K562 (cell line): ENCODE data around the gene MDK. TPM values are rescaled to one million over a fixed set of nuclear protein-coding genes. Genes with fewer than 3 reads are reported as not detected.

ENCODE experiments used
- ARHGAP35 ChIP-seq: fragments of 450-650 bp; IDR thresholded peaks from 2 replicates; pipeline ENCODE4 v1.6.1; 2018; ENCODE audit not compliant: partially characterized antibody
- ARID2 ChIP-seq: fragments of 450-650 bp; IDR thresholded peaks from 2 replicates; pipeline ENCODE4 v1.6.1; 2017; ENCODE audit warnings: antibody characterized with exemption, mild to moderate bottlenecking
- CGGBP1 ChIP-seq: fragments of 250-450 bp; sonication (Bioruptor Pico); IDR thresholded peaks from 2 replicates; pipeline ENCODE4 v1.9.0; 2021; ENCODE audit warnings: mild to moderate bottlenecking
- CHD1 ChIP-seq: fragments of 200-600 bp; sonication (generic); IDR thresholded peaks from one replicate; pipeline ENCODE4 v1.6.1; 2012; ENCODE audit warnings: mild to moderate bottlenecking, moderate library complexity, low read length, inconsistent platforms
- HNRNPH1 ChIP-seq: fragments of 200-400 bp; formaldehyde crosslinking; optimal IDR thresholded peaks from 2 replicates; pipeline ENCODE3; 2017; ENCODE audit warnings: low read depth, mild to moderate bottlenecking, low read length, moderate library complexity
- KDM1A ChIP-seq, 2 experiments: fragments of 450-650 bp; IDR thresholded peaks; 2 replicates each; pipeline ENCODE4 v1.6.1; 2016; ENCODE audit warnings: mild to moderate bottlenecking in 2 of 2
- MCM3 ChIP-seq: fragments of 450-650 bp; IDR thresholded peaks from 2 replicates; pipeline ENCODE4 v1.6.1; 2016
- NR4A1 ChIP-seq, 2 experiments: fragments of 250-450 bp in 1 of 2; fragments of 450-650 bp in 1 of 2; sonication (Bioruptor Pico) in 1 of 2; IDR thresholded peaks; 2 replicates each; pipeline versions ENCODE4 v1.4.0 to v1.6.1; 2016 to 2020; ENCODE audit warnings: mild to moderate bottlenecking in 2 of 2, missing compliant biosample characterization in 1 of 2, missing genetic modification characterization in 1 of 2, moderate library complexity in 1 of 2
- POLR2H ChIP-seq: IDR thresholded peaks from 2 replicates; pipeline ENCODE4 v1.6.1; 2016; ENCODE audit warnings: missing genetic modification characterization, low read depth, mild to moderate bottlenecking, control low read depth, missing compliant biosample characterization, moderate library complexity
- PTTG1 ChIP-seq: fragments of 450-650 bp; IDR thresholded peaks from 2 replicates; pipeline ENCODE4 v1.6.1; 2016; ENCODE audit warnings: low read depth, mild to moderate bottlenecking, missing genetic modification characterization, missing compliant biosample characterization
- PYGO2 ChIP-seq: fragments of 450-650 bp; IDR thresholded peaks from 2 replicates; pipeline ENCODE4 v1.6.1; 2016; ENCODE audit warnings: mild to moderate bottlenecking, missing genetic modification characterization, moderate library complexity, missing compliant biosample characterization
- SMAD4 ChIP-seq: fragments of 250-450 bp; sonication (Bioruptor Pico); conservative IDR thresholded peaks from 2 replicates; pipeline ENCODE4 v1.8.0; 2021; ENCODE audit warnings: inconsistent platforms, mild to moderate bottlenecking, moderate library complexity
- SRSF7 ChIP-seq: fragments of 200-400 bp; formaldehyde crosslinking; optimal IDR thresholded peaks from 2 replicates; pipeline ENCODE3; 2017; ENCODE audit warnings: mild to moderate bottlenecking, low read depth, low read length
- ZFP36 ChIP-seq: fragments of 150-350 bp; IDR thresholded peaks from 2 replicates; pipeline ENCODE4 v1.6.1; 2018; ENCODE audit warnings: low read length, low read depth; ENCODE audit not compliant: partially characterized antibody
- ZNF121 ChIP-seq: sonication (generic); formaldehyde crosslinking; conservative IDR thresholded peaks from 2 replicates; pipeline ENCODE4 v1.8.0; 2022; ENCODE audit warnings: missing genetic modification reagents
- ZNF23 ChIP-seq: fragments of 250-450 bp; sonication (Bioruptor Pico); IDR thresholded peaks from 2 replicates; pipeline ENCODE4 v1.4.0; 2020; ENCODE audit warnings: mild to moderate bottlenecking
- ZNF512 ChIP-seq: IDR thresholded peaks from 2 replicates; pipeline ENCODE4 v1.6.1; 2016; ENCODE audit warnings: missing genetic modification characterization, missing compliant biosample characterization
- ZNF76 ChIP-seq: fragments of 250-450 bp; sonication (Bioruptor Pico); IDR thresholded peaks from 2 replicates; pipeline ENCODE4 v1.4.0; 2020; ENCODE audit warnings: mild to moderate bottlenecking, moderate library complexity, borderline replicate concordance
- ZNF780A ChIP-seq: fragments of 250-450 bp; sonication (Bioruptor Pico); IDR thresholded peaks from 2 replicates; pipeline ENCODE4 v1.5.0; 2021; ENCODE audit warnings: mild to moderate bottlenecking
- ZZZ3 ChIP-seq: fragments of 450-650 bp; IDR thresholded peaks from 2 replicates; pipeline ENCODE4 v1.6.1; 2016; ENCODE audit warnings: antibody characterized with exemption, mild to moderate bottlenecking, moderate library complexity
- polyA plus RNA-seq, 8 experiments: library from polyadenylated mRNA; depleted of rRNA in 4 of 8; stranded (reverse) in 5 of 8; unstranded in 3 of 8; fragments of >200 nt; fragmentation: Nextera tagmentation in 2 of 8; fragmentation: Illumina TruSeq in 1 of 8; extraction: Ambion mirVana in 2 of 8; extraction: Trizol in 1 of 8; gene quantifications; 2 replicates each; pipeline versions ENCODE4 v1.2.1 to v1.2.3, GENCODE V29; 2011 to 2014; ENCODE audit warnings: inconsistent platforms in 1 of 8, missing spikeins in 1 of 8
- total RNA-seq, 7 experiments: library from RNA; depleted of rRNA in 6 of 7; stranded (reverse); fragments of >200 nt in 6 of 7; fragmentation: Illumina TruSeq in 2 of 7; extraction: Trizol in 2 of 7; gene quantifications; 2 replicates each; pipeline versions ENCODE4 v1.2.1 to v1.2.3, GENCODE V29; 2011 to 2021; ENCODE audit warnings: low replicate concordance in 1 of 7
- TF ChIP-seq, protein P1 (sequence below): fragments of 250-450 bp; sonication (Bioruptor Pico); IDR thresholded peaks from 2 replicates; pipeline ENCODE4 v1.6.1; 2021; ENCODE audit warnings: mild to moderate bottlenecking
- TF ChIP-seq, protein P2 (sequence below): fragments of 250-450 bp; sonication (Bioruptor Pico); IDR thresholded peaks from 2 replicates; pipeline ENCODE4 v1.8.0; 2021; ENCODE audit warnings: moderate library complexity, mild to moderate bottlenecking, inconsistent platforms
- TF ChIP-seq, protein P3 (sequence below): fragments of 450-650 bp; IDR thresholded peaks from 2 replicates; pipeline ENCODE4 v1.6.1; 2017; ENCODE audit warnings: antibody characterized with exemption

MDK gene
- total and polyA plus RNA-seq, 9 of the 15 experiments (the other 6 are each of a cell fraction or from before 2014, with no cell fraction given) = 20.7 to 700 (median 350) TPM

- no peak for TF ChIP-seq SRSF7
- TF ChIP-seq, protein P1, sequence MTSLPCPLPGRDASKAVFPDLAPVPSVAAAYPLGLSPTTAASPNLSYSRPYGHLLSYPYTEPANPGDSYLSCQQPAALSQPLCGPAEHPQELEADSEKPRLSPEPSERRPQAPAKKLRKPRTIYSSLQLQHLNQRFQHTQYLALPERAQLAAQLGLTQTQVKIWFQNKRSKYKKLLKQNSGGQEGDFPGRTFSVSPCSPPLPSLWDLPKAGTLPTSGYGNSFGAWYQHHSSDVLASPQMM = no peak
- TF ChIP-seq, protein P2, sequence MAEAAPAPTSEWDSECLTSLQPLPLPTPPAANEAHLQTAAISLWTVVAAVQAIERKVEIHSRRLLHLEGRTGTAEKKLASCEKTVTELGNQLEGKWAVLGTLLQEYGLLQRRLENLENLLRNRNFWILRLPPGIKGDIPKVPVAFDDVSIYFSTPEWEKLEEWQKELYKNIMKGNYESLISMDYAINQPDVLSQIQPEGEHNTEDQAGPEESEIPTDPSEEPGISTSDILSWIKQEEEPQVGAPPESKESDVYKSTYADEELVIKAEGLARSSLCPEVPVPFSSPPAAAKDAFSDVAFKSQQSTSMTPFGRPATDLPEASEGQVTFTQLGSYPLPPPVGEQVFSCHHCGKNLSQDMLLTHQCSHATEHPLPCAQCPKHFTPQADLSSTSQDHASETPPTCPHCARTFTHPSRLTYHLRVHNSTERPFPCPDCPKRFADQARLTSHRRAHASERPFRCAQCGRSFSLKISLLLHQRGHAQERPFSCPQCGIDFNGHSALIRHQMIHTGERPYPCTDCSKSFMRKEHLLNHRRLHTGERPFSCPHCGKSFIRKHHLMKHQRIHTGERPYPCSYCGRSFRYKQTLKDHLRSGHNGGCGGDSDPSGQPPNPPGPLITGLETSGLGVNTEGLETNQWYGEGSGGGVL = no peak
- peak; percentile 37 for TF ChIP-seq CHD1
- peak in 1 of 2 experiments; percentile 39; a peak in 1 of 4 replicates for TF ChIP-seq KDM1A (IDR thresholded peaks at IDR 0.05)
- TF ChIP-seq ZNF76 = no peak
- TF ChIP-seq ZNF23 (CRISPR knock-in tag) = no peak
- TF ChIP-seq, protein P3, sequence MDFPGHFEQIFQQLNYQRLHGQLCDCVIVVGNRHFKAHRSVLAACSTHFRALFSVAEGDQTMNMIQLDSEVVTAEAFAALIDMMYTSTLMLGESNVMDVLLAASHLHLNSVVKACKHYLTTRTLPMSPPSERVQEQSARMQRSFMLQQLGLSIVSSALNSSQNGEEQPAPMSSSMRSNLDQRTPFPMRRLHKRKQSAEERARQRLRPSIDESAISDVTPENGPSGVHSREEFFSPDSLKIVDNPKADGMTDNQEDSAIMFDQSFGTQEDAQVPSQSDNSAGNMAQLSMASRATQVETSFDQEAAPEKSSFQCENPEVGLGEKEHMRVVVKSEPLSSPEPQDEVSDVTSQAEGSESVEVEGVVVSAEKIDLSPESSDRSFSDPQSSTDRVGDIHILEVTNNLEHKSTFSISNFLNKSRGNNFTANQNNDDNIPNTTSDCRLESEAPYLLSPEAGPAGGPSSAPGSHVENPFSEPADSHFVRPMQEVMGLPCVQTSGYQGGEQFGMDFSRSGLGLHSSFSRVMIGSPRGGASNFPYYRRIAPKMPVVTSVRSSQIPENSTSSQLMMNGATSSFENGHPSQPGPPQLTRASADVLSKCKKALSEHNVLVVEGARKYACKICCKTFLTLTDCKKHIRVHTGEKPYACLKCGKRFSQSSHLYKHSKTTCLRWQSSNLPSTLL = 0 out of 2 replicates have a peak, but pooled peaks have one; percentile 18
- no peak for TF ChIP-seq PTTG1
- TF ChIP-seq SMAD4 (CRISPR knock-in tag) = peak; percentile 74
- TF ChIP-seq CGGBP1 (CRISPR knock-in tag) = no peak
- no peak for TF ChIP-seq ZNF512 (tag)
- no peak for TF ChIP-seq HNRNPH1
- no peak for TF ChIP-seq POLR2H (tag)
- TF ChIP-seq ZNF121 = no peak
- no peak for TF ChIP-seq ARID2
- TF ChIP-seq PYGO2 = no peak
- TF ChIP-seq ZFP36 = no peak
- TF ChIP-seq NR4A1 (CRISPR knock-in tag; IDR thresholded peaks at IDR 0.05) = no peak
- TF ChIP-seq NR4A1 (tag; IDR thresholded peaks at IDR 0.05) = 0 out of 2 replicates have a peak, but pooled peaks have one; percentile 23
- no peak for TF ChIP-seq MCM3
- no peak for TF ChIP-seq ARHGAP35
- TF ChIP-seq ZZZ3 = no peak
- TF ChIP-seq ZNF780A = no peak
These were observed 11.2 kb downstream of the MDK start (continued) for GRCh38 chr11:46392421-46393230.
